Peyer's patch (tissue), 4 donors: Measurements from ENCODE around the gene PIWIL4. TPM values are rescaled to one million over a fixed set of nuclear protein-coding genes. Genes with fewer than 3 reads are reported as not detected.
A peak's percentile ranks its signal among the peaks of the same experiment; 100 is the strongest.

Source experiments
- DNase-seq, 3 donors: peaks; one replicate each; pipeline ENCODE4 v3.0.0-alpha.2; 2017 to 2019
- H3K27ac ChIP-seq, 4 donors: fragments of 200-600 bp; sonication (generic); one replicate each; pipeline ENCODE4 v1.5.1; 2016 to 2019
- H3K27me3 ChIP-seq, 2 donors: fragments of 200-600 bp; sonication (generic); one replicate each; pipeline ENCODE4 v1.5.1; 2019
- H3K36me3 ChIP-seq, 3 donors: fragments of 200-600 bp; sonication (generic); one replicate each; pipeline ENCODE4 v1.5.1; 2016 to 2019
- H3K4me1 ChIP-seq, 4 donors: fragments of 200-600 bp; sonication (generic); one replicate each; pipeline ENCODE4 v1.5.1; 2016 to 2019
- H3K4me3 ChIP-seq, 4 donors: fragments of 200-600 bp; sonication (generic); 1 replicate in 3 of 4; 2 replicates in 1 of 4; pipeline ENCODE4 v1.5.1; 2016 to 2019; ENCODE audit warnings: mild to moderate bottlenecking in 1 of 4
- H3K9me3 ChIP-seq, 4 donors: fragments of 200-600 bp; sonication (generic); one replicate each; pipeline ENCODE4 v1.5.1; 2016 to 2019; ENCODE audit warnings: mild to moderate bottlenecking in 1 of 4
- POLR2A ChIP-seq, 2 donors: fragments of 450-650 bp; IDR thresholded peaks; one replicate each; pipeline ENCODE4 v1.5.1; 2017; ENCODE audit warnings: antibody characterized with exemption in 2 of 2, mild to moderate bottlenecking in 2 of 2, moderate library complexity in 2 of 2
- total RNA-seq, 4 donors: library from RNA; depleted of rRNA; stranded (reverse); fragments of >200 nt; gene quantifications; one replicate each; pipeline ENCODE4 v1.1.0, GENCODE V29; 2016
- TF ChIP-seq, protein P1 (sequence below), 6 experiments: fragments of 450-650 bp in 4 of 6; fragments of 200-600 bp in 2 of 6; sonication (generic) in 1 of 6; IDR thresholded peaks; one replicate each; pipeline ENCODE4 v1.5.1; 2017 to 2019; ENCODE audit warnings: antibody characterized with exemption in 6 of 6, mild to moderate bottlenecking in 3 of 6, moderate library complexity in 1 of 6

Gene PIWIL4
- total RNA-seq, 4 donors from 2014 or later, result 5.0 to 20.4 (median 14.5) TPM

DNA sequence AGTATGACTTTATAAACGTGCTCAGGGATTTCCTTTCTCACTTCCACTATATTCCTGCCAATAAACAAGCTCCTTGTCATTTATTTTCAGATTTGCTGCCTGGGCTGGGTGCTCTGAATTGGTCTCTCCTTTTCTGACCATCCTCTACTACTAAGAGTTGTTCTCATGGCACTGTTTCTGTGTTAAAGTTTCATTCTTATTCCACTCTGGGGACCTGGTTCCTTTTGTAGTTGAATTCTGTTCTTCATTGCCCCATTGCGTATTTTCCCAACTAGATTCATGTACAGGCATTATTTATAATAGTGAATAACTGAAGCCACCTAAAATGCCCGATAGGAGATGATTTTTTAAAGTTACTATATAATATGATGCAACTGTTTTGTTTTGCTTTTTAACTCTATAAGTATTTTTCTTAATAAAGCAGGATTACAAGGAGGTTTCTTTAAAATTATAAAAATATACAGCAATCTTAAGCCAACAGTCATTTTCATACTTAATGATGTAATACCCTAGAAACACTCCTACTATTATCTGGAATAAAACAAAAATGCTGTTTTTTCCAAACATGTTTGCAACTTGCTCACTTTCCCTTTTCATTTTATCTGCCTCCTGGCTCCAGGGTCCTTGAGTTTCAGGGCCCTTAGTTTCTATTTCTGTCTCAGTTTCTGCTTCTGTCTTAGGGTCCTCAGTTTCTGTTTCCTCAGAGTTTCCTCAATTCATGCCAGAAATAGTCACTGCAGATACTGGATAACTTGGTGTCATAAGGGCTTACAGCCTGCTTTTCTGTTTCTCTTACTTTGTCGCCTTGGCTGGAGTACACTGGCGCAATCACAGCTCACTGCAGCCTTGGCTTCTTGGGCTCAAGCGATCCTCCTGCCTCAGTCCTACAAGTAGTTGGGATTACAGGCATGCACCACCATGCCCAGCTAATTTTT lies 33.2 kb upstream of the PIWIL4 start:
- Histone ChIP-seq H3K27me3 (no peaks in the 10 kb centered on the region), H3K9me3 (no peaks in the 10 kb centered on the region), H3K36me3 (no peaks in the 10 kb centered on the region), H3K27ac (no peak overlapping the region), H3K4me3 (no peak overlapping the region), H3K4me1 (peaks cover 0 to 11% (median 2%) of the 10 kb centered on the region in 4 donors)
- DNase-seq, result no peak
- TF ChIP-seq, protein P1, sequence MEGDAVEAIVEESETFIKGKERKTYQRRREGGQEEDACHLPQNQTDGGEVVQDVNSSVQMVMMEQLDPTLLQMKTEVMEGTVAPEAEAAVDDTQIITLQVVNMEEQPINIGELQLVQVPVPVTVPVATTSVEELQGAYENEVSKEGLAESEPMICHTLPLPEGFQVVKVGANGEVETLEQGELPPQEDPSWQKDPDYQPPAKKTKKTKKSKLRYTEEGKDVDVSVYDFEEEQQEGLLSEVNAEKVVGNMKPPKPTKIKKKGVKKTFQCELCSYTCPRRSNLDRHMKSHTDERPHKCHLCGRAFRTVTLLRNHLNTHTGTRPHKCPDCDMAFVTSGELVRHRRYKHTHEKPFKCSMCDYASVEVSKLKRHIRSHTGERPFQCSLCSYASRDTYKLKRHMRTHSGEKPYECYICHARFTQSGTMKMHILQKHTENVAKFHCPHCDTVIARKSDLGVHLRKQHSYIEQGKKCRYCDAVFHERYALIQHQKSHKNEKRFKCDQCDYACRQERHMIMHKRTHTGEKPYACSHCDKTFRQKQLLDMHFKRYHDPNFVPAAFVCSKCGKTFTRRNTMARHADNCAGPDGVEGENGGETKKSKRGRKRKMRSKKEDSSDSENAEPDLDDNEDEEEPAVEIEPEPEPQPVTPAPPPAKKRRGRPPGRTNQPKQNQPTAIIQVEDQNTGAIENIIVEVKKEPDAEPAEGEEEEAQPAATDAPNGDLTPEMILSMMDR (IDR thresholded peaks at IDR 0.05), result no peak
- TF ChIP-seq POLR2A (IDR thresholded peaks at IDR 0.05), result no peak

DNA sequence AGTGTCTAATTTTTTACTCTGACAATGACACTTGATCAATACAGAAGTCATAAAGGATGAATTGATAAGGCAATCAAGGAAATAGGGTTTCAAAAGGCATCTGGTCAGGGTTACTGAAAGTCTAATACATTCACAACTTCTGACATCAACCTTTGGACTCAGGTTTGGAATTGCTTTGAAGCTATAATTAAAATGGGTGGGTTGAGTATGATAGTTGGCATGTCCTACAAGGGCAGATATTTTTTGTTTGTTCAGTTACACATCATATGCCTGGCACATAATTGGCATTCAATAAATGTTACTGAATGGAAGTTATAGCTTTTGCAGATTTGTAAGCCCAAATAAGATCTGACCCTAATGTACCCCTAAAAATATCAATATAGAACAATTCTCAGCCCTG lies 30.8 kb upstream of the PIWIL4 start:
- Histone ChIP-seq H3K4me3 (no peak overlapping the region), H3K9me3 (no peaks in the 10 kb centered on the region), H3K27ac (peak overlapping the region in 2 of 4 donors; percentile 7 to 44), H3K4me1 (peaks cover 0 to 11% (median 2%) of the 10 kb centered on the region in 4 donors), H3K36me3 (no peaks in the 10 kb centered on the region), H3K27me3 (no peaks in the 10 kb centered on the region)
- no peak for TF ChIP-seq POLR2A (IDR thresholded peaks at IDR 0.05)
- TF ChIP-seq, protein P1 (IDR thresholded peaks at IDR 0.05), result no peak
- no peak for DNase-seq

DNA sequence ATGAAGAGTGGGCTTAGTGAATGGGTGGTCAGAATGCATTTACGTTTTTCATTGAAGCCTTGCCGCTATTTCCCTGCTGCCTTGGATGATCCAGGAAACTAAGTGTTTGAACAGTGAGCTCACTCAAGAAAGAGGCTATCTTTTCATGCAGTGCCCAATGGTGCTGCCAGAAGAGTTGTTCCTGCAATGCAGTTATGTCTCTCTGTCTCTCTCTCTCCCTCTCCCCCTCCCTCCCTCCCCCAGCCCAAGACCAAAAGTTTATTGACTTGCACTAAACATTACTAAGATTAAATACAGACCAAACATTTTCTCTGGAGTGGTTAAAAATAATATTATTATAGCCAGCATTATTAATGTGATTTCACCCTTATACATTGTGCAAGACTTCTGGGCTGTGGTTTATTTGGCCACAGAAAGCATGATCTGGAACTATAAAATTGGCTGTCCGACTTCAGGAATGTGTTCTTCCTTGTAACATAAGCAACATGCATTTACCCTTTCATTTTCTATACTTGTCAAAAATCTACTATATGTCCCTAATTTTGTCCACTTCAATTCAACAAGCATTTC lies 30.1 kb upstream of the PIWIL4 start:
- Histone ChIP-seq H3K9me3 (no peaks in the 10 kb centered on the region), H3K27ac (peak overlapping the region in 3 of 4 donors; percentile 7 to 44 (median 35)), H3K36me3 (no peaks in the 10 kb centered on the region), H3K27me3 (no peaks in the 10 kb centered on the region), H3K4me3 (no peak overlapping the region), H3K4me1 (peaks cover 0 to 11% (median 2%) of the 10 kb centered on the region in 4 donors)
- TF ChIP-seq POLR2A (IDR thresholded peaks at IDR 0.05), result no peak
- TF ChIP-seq, protein P1 (IDR thresholded peaks at IDR 0.05), result no peak
- DNase-seq, result no peak

DNA sequence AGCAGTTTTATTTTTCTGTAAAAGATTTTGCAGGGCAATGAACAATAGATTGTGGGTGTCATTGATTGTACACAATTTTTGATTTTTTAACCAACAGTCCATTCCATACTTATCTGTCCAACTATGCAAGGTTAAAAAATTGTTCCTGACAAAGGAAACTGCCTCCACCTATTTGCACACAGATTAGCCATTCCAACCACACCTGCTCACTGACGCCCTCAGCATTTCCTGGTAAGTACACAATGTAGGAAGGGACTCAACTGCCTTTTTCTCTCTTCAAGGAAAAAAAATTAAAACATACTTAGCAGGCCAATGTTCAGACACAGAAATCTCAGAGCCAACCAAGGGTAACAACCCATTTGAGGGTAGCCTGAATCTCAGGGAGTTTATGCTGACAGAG lies 27.7 kb upstream of the PIWIL4 start:
- peak overlapping the region in 3 of 4 donors; percentile 33 to 63 (median 42) for H3K27ac ChIP-seq
- TF ChIP-seq POLR2A (IDR thresholded peaks at IDR 0.05), result no peak
- TF ChIP-seq, protein P1 (IDR thresholded peaks at IDR 0.05), result no peak
- peaks cover 0 to 19% (median 2%) of the 10 kb centered on the region in 4 donors for H3K4me1 ChIP-seq
- DNase-seq, result peak in 1 of 3 donors; percentile 73
- H3K9me3 ChIP-seq, result no peaks in the 10 kb centered on the region
- no peaks in the 10 kb centered on the region for H3K27me3 ChIP-seq
- H3K36me3 ChIP-seq, result no peaks in the 10 kb centered on the region
- no peak overlapping the region for H3K4me3 ChIP-seq

DNA sequence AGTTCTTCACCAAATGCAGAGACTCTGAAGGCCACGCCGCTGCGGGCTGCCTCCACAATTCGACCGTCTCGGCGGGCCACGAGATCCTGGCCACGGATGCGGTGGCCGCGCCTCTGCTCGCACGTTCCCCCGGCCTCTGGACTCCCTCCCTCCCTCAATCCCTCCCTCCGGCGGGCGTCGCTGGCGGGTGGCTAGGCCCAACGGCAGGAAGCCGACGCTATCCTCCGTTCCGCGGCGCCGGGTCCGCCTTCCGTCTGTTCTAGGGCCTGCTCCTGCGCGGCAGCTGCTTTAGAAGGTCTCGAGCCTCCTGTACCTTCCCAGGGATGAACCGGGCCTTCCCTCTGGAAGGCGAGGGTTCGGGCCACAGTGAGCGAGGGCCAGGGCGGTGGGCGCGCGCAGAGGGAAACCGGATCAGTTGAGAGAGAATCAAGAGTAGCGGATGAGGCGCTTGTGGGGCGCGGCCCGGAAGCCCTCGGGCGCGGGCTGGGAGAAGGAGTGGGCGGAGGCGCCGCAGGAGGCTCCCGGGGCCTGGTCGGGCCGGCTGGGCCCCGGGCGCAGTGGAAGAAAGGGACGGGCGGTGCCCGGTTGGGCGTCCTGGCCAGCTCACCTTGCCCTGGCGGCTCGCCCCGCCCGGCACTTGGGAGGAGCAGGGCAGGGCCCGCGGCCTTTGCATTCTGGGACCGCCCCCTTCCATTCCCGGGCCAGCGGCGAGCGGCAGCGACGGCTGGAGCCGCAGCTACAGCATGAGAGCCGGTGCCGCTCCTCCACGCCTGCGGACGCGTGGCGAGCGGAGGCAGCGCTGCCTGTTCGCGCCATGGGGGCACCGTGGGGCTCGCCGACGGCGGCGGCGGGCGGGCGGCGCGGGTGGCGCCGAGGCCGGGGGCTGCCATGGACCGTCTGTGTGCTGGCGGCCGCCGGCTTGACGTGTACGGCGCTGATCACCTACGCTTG lies 23.2 kb upstream of the PIWIL4 start, which contains the start of gene FUT4:
FUT4 (plus strand) TSS at position 227 of the 951 bp plus-strand sequence; CDS start at position 440, 213 bp downstream.
- H3K36me3 ChIP-seq, result no peaks in the 10 kb centered on the region
- H3K9me3 ChIP-seq, result no peaks in the 10 kb centered on the region
- peak within 1 kb of the TSS; percentile 69 to 85 (median 78) for H3K4me3 ChIP-seq
- peak within 1 kb of the TSS; percentile 91 to 98 (median 95) for H3K27ac ChIP-seq
- peak; percentile 83 to 92 for TF ChIP-seq POLR2A (IDR thresholded peaks at IDR 0.05)
- TF ChIP-seq, protein P1 (IDR thresholded peaks at IDR 0.05), result peak in 2 of 6 experiments; percentile 5 to 12
- DNase-seq, result peak; percentile 69 to 96 (median 93)
- H3K4me1 ChIP-seq, result peaks cover 0 to 48% (median 2%) of the 10 kb centered on the region in 4 donors
- no peaks in the 10 kb centered on the region for H3K27me3 ChIP-seq
